Glomerular visceral epithelial cell (primary cell): Measurements from ENCODE around the gene BANK1.
A peak's percentile ranks its signal among the peaks of the same experiment; 100 is the strongest.

ENCODE experiments used
- DNase-seq: peaks from one replicate; pipeline ENCODE4 v3.0.0-alpha.2; 2016; ENCODE audit errors: extremely low spot score

Gene BANK1

DNA sequence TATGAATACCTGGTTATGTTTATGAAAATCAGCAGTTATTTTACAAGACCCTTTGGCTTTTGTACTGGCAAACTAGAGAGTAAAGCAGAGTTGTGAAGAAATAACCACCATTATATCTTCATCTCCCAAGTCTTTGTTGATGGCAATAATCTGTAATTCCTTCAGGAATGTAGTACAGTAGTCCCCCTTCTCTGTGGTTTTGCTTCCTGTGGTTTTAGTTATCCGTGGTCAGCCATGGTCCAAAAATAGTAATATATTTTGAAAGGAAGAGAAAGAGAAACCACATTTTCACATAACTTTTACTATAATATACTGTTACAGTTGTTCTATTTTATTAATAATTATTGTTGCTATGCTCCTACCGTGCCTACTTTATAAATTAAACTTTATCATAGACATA, 27.8 kb downstream of the BANK1 start:
- peak; percentile 67 for DNase-seq

DNA sequence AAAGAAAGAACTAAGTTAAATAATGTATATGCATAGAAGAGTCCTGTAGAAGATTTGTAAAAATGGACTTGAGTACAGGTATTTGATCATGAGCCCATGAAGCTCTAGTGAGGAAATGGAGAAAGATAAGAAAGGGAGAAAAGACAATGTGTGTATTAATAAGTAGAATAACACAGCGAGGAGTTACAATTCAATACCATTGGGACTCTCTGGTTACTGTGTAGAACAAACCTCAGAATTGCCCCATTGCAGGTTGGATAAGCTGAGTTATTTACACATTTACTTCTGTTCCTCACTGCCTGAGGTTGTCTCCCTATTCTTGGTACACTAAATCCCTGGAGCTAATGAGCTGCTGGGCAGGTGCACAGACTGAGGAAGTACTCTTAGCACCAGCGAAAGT, 33.3 kb downstream of the BANK1 start:
- DNase-seq: no peak

DNA sequence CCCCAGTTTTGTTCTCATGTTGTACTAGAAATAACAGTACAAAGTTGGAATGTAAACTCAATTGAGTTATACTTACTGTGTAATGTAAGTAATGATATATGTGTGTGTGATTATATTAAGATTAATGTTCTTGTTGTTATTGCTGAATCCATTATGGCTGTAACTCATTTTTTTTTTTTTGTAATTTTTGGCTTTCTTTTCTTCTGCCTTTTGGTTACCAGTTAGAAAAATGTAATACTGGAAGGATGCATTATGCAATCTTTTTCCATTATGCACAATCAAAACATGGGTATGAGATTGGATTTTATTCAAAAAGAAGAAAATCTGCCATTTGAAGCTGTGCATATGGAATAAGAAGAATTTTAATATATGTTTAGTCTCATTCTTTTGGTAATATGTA, 34.0 kb downstream of the BANK1 start:
- no peak for DNase-seq

DNA sequence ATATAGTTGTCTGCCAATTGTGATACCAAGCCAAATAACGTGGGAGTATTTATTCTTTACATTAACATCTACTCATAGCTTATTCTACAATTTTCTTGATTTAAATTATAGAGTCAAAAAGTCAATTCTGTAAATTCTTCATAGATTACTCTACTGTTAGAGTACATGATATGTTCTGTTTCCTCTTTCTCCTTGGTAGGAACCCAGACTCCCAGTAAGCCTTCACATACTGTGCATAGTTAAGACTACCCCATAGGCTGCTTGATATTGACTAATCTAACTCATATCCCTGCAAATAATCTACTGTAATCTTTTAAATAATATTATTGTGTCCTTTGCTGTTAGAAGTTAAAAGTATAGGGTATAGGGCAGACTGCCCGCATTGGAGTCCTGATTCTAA, 35.4 kb downstream of the BANK1 start:
- DNase-seq: no peak

DNA sequence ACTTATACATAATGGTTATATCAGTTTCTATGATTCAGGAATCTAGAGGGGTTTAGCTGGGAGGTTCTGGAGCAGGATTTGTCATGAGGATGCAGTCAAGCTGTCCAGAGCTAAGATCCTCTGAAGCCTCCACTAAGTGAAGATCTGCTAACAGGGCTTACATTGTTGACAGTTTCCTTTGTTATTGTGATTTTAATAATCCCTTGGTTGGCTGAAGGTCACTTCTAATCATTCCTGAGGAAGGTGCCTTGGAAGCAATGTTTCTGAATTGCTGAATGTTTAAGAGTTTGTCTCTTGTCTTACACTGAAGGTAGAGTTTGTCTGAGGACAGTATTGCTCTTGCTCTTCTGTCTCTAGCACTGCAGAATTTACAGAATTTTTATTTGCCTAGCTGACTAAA, 41.3 kb downstream of the BANK1 start:
- DNase-seq: no peak

DNA sequence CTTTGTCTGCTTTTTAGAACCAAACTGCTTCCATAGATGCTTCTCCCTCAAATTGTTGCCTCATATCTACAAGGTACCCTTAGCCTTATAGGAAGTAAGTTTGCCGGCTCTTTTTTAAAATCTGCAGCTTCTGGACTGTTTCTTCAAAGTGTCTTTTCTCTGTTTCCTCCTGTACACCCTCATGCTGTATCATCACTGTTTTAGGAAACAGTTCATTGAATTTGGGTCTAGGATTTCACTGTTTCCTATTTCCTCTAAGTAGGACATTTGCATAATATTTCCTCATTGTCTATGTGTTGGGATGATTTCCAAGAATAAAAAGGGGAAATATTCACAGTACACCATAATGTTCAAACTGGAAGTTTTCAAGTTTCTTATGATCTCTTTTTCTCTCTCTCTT, 43.0 kb downstream of the BANK1 start:
- DNase-seq: no peak

DNA sequence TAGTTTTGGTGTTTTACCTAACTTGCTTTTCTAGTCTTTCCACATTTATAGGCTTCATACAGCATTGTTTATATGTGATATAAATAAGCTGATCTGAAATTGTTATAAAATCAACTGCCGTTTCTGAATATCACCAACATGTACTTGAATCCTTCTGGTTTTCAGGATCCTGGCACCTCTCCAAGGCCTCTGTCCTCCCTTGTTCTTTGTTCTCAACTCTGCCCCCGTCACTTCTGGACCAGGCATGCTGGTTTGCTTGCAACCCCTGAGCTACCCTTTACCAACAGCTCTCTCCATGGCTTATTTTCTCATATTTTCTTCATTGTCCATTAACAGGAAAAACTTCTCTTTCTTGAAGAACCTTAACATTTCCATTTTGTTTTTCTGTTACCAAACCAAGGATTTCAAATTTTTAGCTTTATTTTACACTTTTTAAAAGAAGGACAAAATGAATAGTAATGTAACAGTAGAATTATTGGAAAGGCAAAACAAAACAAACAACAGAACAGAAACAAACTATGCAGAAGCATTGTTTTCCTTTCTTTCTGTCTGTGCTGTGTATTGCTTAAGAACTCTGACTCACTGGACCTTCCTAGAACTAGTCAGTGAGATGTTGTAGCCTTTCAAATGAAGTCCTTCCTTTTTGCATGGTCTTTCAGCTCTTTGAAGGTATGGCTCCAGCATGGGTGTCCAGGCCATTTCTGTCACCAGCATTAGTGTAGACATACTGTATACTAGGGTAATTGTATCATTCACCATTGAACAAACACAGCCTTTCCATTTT, 44.8 kb downstream of the BANK1 start:
- no peak for DNase-seq

DNA sequence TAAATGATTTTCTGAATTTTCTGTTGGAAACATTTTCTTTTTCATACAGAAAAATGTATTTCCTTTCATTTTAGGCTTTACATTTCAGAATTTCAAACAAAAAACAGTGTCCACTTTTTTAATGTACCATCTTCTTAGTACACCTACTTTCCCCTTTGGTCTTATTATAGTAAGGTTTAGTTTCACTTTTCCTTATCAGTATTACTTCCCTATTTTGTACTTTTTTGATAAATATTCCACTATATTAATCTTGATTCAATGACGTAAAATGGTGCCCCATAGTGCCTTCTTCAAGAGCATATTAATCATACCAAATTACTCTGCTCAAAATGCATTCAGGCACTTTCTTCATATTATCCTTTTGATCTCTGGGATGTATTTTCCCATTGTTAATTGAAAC, 52.5 kb downstream of the BANK1 start:
- DNase-seq: no peak

DNA sequence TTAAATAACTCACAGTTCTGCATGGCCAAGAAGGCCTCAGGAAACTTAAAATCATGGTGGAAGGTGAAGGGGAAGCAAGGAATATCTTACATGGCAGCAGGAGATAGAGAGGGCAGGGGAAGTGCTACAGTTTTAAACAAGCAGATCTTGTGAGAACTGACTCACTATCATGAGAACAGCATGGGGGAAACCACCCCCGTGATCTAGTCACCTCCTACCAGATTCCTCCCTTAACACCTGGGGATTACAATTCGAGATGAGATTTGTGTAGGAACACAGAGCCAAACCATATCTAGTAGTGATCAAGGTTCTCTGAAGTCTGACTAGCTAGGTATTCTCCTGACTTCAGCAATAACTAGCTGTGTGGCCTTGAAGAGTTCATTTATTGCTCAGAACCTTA, 56.0 kb downstream of the BANK1 start:
- no peak for DNase-seq

DNA sequence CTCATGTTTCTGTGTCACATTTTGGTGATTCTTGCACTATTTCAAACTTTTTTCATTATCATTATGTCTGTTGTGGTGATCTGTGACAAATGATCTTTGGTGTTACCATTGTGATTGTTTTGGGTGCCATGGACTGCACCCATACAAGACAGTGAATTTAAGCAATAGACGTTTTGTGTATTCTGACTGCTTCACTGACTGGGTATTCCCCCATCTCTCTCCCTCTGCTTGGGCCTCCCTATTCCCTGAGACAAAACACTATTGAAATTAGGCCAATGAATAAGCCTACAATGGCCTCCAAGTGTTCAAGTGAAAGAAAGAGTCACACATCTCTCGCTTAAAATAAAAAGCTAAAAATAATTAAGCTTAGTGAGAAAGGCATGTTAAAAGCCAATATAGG, 60.2 kb downstream of the BANK1 start:
- no peak for DNase-seq

DNA sequence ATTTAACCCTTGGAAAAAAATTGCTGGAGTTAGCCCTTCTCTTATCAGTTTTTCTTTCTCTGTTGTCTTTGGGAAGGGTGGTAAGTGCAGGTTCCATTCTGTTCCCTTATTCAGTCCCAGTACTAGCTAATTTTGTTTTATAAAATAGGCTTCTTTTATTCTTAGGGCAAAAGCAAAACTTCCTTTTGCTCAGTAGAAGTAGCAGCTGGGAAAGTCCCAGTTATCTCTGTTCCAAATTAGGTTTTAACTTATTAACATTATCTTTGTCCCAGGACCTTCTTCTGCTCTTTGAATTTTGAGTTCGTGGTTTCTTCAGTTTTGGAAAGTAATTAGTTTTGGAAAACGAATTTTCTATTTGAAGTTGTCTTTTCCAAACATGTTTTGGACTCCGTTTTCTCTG, 61.1 kb downstream of the BANK1 start:
- DNase-seq: peak; percentile 18

DNA sequence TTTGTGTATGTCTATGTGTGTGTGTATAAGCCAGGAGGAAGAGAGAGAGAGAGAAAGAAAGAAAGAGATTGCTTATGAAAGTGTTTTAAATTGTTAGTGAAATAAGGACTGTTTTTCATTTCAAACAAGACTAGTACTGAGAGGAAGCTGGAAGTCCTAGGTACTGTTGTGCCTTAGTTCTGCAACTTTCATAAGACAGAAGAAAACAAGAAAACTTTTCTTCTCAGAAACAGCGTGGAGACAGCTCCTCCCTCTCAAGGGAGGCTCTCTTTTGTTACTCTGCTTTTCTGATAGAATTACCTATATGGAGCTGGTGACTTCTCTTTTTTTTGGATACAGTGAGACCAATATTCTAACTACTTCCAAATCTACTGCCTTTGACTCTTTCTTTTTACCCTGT, 62.5 kb downstream of the BANK1 start:
- no peak for DNase-seq

DNA sequence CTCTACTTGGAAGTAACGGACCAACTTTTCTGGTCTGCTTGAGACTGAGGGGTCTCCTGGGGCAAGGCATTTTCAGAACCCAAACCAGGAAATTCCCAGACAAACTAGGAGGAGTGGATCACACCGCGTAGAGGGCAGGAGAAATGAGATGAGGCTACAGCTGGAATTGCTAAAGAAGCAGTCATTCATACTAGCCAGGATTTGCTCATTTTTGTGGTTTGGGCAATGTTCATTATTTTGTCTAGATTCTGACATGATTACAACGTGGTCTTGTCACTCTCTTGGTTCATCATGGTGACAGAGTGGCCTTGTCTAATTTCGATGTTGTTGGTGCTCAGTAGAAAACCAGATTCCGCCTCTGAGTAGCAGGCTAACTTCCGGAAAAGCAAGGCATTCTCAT, 63.2 kb downstream of the BANK1 start:
- peak; percentile 83 for DNase-seq

DNA sequence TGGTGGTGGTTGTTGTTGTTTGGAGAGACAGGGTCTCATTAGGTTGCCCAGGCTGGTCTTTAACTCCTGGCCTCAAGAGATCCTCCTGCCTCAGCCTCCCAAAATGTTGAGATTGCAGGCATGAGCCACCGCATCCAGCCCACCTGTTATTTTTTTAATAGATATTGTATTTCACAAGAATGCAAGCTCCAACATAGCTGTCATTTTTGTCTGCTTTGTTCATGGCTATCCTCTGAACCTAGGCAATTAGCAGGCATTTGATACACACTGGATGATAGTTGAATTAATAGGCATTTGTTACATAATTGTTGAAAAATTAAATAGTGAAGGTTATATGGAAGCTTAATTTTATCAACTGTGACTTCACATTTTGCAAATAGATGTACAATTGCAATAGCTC, 64.7 kb downstream of the BANK1 start:
- DNase-seq: no peak

DNA sequence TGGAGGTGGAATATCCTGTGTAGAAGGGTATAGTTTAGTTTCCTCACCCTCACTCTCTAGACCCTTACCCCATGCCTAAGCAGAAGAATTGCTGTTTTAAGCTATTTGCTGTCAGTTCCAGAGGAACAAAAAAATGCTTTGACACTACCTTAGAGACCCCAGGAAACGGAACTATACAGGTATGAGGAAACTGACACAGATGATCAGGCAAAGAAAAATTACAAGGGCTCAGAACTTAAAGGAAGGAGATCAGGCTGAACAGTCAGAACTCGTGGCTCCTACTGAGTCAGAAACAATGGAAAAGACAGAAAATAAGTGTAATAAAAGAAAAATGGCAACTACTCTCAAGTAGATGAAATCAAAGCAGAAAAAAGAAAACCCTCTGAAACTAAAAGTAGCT, 65.6 kb downstream of the BANK1 start:
- no peak for DNase-seq

DNA sequence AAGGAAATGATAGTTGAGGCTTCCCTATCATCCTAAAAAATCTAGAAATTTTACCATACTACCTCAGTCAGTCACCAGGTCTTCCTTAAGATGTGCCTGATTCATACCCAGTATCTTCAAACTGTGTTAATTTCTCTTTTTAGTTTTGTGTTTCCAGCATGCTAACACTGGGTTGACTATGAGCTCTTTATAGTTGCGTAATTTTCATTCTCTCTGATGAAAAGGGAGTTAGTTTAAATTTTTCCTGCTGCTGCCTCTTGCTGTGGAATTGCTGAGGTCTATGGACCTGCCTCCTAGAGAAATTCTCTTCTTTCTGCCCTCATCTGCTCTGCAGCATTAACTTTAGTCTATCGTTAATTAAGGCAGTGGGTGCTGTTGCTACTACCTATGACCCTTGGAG, 66.6 kb downstream of the BANK1 start:
- DNase-seq: no peak

DNA sequence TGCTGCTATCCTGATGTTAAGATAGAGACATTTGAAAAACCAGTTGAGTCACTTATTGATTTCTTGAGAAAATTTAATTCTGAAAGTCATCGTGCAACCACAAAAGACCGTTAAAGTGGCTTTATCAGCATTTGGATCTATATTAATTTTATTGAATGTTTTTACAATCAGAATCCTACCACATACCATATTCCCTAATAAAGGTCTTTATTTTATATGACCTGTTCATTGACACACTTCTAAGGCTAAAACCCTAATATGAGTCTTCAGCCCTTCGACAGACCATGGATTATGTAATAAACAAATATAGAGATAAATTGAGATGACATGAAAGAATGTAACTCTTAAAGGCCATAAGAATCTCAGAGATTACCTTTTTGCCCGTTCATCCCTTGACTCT, 68.1 kb downstream of the BANK1 start:
- no peak for DNase-seq

DNA sequence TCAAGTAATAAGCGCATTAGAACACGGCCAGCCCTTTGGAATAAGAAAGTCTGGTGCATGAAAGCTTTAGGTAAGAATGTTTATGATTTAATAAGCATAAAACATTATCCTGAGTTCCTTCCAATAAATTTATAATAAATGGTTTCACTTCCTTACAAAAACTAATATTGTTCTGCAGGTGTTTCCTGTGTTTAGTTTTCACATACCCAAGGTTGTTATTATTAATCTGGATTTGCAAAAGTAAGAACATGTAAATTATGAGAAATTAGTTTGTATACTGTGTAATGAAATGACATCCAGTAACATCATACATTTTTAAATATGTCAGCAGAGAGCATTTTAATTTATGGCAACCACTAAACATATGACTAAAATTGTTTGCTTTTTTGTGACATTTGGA, 72.1 kb downstream of the BANK1 start:
- no peak for DNase-seq

DNA sequence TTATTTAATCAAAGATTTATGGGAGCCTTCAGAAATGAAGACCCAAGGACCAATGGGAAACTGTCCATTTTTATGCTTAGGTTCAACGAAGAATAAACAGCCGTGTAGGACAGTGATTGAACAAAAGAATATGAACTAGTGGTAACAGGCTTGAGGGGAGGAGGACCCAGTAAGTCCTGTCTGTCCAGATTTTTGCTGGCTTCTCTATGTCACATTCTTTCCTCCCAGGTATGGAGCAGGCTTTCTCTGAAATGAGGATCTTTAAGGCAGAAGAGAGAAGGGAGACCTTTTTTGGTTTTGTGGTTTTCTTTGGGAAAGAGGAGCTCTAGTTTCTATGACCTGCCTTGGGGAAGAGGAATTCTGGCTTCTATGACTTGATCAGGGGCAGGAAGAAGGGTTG, 74.1 kb downstream of the BANK1 start:
- DNase-seq: no peak

DNA sequence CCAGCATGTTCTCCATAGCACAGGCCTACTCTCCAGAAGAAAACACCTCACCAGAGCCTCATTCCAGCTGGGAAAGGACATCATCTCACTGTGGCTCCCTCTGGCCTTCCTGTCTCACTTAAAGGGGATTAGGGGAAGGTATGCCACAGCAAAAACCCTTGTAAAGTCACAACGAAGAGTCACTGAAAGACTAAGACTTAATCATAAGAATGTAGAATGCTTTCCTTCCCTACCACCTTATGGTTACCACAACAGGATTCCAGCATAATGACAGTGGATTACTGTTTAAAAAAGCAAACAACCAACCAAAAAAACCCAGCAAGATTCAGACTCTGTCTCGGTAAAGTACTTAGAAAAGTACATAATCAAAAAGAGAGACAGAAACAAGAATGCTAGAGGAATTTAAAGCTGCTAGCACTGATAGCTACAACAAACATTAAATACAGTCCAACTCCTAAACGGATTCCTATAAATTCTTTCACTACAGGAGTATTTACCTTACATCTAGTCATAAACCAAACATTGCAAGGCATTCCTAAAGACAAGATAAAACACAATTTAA, 75.1 kb downstream of the BANK1 start:
- DNase-seq: peak; percentile 43

DNA sequence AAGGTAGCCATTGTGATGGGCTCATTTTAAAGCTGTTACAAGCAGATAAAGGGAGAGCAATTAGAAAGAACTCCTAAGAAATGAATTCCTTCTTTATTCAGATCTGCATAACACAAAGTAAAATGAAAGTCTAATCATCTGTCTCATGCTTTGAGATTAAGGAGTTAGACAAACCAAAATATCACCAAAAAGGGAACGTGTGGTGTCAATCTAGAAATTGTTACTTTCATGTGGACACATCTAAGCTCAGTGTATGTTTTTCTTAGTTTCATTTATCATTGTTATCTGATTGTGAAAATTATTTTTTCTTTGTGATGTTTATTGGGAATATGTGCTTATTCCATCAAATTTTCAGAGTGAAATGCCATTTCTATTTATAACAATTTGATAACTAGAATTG, 80.3 kb downstream of the BANK1 start:
- DNase-seq: no peak

DNA sequence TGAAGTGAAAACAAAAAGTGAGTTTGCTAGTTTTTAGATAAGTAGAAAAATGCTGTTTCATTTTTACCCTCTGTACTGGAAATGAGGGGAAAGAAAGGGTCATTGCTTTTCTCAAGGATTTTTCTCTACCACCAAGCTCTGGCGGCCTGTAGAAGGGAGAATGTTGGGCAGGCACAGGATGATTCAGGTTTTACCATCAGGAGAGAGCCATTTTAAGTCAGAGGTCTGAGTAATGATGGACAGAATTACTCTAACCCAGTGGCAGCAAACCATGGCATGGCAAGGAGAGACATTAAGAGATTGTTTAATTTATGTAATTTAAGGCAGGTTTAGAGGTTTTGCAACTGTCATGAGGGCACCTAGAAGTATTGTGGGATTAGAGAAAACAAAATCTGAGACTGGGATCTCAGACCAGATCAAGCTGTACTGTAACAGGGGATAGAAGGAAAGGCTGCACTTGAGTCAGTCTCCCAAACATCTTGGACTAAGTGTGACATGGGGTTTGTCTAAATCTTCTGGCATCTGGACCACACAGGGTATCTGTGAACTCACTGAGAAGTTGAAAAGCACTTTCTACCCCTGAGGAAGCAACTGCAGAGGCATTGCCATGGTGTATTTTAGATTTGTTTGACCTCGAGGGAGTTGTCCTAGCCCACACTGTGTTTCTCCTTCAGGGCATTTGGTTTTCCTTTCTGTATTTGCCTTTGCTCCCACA, 81.6 kb downstream of the BANK1 start:
- no peak for DNase-seq

DNA sequence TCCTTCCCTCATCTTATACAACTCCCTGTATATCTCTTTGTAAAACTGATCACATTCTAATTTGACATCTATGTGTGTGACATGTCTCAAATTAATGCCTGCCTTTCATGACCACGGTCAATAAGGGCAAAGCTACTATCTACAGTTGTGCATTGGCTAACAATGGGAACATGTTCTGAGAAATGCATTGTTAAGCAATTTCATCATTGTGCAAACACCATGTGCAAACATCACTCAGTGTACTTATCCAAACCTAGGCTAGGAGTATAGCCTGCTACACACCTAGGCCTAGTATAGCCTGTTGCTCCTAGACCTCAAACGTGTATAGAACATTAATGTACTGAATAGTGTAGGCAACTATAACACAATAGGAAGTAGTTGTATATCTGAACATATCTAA, 95.0 kb downstream of the BANK1 start:
- DNase-seq: no peak
